GM13977 (cell line): ENCODE data around the gene ANKRD39.

ENCODE experiments used
- DNase-seq: peaks from one replicate; pipeline ENCODE4 v3.0.0; 2012; ENCODE audit warnings: low spot score
- CTCF ChIP-seq: IDR thresholded peaks from 2 replicates; pipeline ENCODE4 v1.5.1; 2012; ENCODE audit warnings: mild to moderate bottlenecking, control low read depth; ENCODE audit not compliant: insufficient read depth; ENCODE audit errors: extremely low read depth, missing control alignments
- in situ Hi-C: fragments of 300-500 bp; cut with MboI; formaldehyde crosslinking; loops from one replicate; pipeline ENCODE4 v1.12.0; 2022; ENCODE audit warnings: low sequenced_read_pairs, low pct_unique_long_range_greater_than_20kb, mixed read lengths, inconsistent platforms; ENCODE audit not compliant: unreplicated experiment

The ANKRD39 gene

DNA sequence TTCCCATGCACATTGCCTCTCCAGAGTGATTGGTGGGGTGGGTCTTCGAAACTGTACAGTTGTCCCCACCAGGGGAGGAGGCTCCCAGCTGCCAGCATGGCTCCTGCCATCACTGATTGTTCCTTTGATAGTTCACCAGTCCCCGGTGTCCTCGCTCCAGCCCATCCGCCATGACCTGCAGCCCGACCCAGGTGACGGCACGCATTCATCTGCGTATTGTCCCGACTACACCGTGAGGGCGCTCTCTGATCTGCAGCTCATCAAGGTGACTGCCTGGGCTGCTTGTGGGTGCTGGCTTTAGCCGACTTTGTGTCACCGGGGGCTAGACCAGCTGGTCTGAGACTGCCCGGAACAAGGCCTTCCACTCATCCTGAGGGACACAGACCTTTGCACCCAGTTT lies 29.4 kb downstream of the ANKRD39 start:
- in situ Hi-C loops, result no loop called here
- no peak for DNase-seq
- TF ChIP-seq CTCF, result no peak

- TF ChIP-seq CTCF, result no peak
- no peak for DNase-seq
- in situ Hi-C loops, result no loop called here
These were observed 31.1 kb downstream of the ANKRD39 start for GRCh38 chr2:96826546-96827278.

- in situ Hi-C loops, result no loop called here
- no peak for TF ChIP-seq CTCF
- no peak for DNase-seq
These were observed 32.8 kb downstream of the ANKRD39 start for GRCh38 chr2:96825057-96825456.

DNA sequence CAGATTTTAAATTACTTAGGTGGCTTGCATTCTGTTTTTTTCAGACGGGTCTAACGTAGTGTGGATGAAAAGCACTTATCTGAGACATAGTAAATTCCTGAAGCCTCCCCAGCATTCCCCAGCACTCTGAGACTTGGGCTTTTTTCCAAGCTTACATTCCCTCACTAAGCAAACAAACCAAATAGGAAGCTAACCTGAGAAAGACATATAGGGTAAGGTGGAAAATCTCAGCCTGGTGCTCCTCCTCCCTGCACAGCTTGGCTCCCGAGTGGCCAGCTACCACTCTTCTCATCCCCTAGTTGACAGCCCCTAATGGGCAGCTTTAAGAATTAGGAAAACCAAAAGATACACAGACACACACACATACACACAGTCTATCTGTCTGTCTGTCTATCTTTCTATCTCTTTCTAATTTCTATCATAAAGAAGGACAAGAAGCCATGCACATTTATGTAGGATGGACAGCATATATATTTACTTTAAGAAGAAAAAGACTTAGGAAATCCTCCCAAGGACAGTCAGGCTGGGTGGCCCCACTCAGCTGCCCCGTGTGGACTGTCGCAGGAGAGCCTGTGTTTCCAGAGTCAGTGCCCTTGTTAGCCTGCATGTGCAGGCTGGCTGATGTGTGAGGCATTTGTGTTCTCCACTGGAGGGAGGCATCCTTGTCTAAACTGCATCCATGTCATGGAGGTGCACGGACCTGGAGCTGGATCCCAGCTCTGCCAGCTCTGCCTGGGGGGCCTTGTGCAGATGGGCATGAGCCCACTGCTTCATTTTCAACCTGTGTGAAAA lies 33.5 kb downstream of the ANKRD39 start:
- no peak for TF ChIP-seq CTCF
- in situ Hi-C loops, result no loop called here
- DNase-seq, result no peak

DNA sequence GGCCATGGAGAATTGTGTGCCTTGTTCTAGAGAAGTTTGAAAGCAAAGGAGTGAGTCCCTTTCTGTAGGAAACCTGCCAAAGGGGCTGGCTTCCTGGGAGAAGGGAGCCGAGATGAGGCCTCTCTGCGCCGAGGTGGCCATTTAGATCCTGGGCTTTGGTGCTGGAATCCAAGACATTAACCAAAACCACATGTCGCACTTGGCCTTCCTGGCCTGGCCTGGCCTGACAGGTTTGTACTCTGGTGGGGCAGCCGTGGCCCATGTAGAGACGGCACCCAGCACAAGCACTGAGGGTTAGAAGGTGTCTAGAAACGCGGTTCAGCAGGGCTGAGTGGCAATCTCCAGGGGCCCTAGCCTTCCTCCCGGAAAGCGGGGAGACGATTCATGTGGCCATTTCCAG lies 34.6 kb downstream of the ANKRD39 start:
- no peak for DNase-seq
- no peak for TF ChIP-seq CTCF
- in situ Hi-C loops, result no loop called here

- TF ChIP-seq CTCF, result no peak
- DNase-seq, result no peak
- in situ Hi-C loops, result no loop called here
These were observed 35.0 kb downstream of the ANKRD39 start for GRCh38 chr2:96822786-96823185.
